K562 (cell line): ENCODE data around the gene PDPK1. TPM values are rescaled to one million over a fixed set of nuclear protein-coding genes. Genes with fewer than 3 reads are reported as not detected.
A peak's percentile ranks its signal among the peaks of the same experiment; 100 is the strongest.

Source experiments
- CREB5 ChIP-seq: fragments of 250-450 bp; sonication (Bioruptor Pico); IDR thresholded peaks from 2 replicates; pipeline ENCODE4 v1.5.0; 2020; ENCODE audit warnings: mild to moderate bottlenecking
- DACH1 ChIP-seq: fragments of 450-650 bp; IDR thresholded peaks from 2 replicates; pipeline ENCODE4 v1.6.1; 2018; ENCODE audit not compliant: partially characterized antibody
- E2F3 ChIP-seq: fragments of 250-450 bp; sonication (Bioruptor Pico); IDR thresholded peaks from 2 replicates; pipeline ENCODE4 v1.4.0; 2020; ENCODE audit warnings: mild to moderate bottlenecking
- ELF1 ChIP-seq: fragments of 200-800 bp; sonication (Bioruptor generic); IDR thresholded peaks from 2 replicates; pipeline ENCODE4 v1.6.1; 2016; ENCODE audit warnings: missing genetic modification characterization, missing compliant biosample characterization
- ETS1 ChIP-seq: conservative IDR thresholded peaks from 2 replicates; pipeline ENCODE4 v1.6.1; 2011; ENCODE audit warnings: low read depth, mild to moderate bottlenecking, low read length; ENCODE audit not compliant: control insufficient read depth
- HNRNPH1 ChIP-seq: fragments of 200-400 bp; formaldehyde crosslinking; optimal IDR thresholded peaks from 2 replicates; pipeline ENCODE3; 2017; ENCODE audit warnings: low read depth, mild to moderate bottlenecking, low read length, moderate library complexity
- HNRNPLL ChIP-seq: fragments of 200-400 bp; formaldehyde crosslinking; IDR thresholded peaks from 2 replicates; pipeline ENCODE4 v1.6.1; 2017; ENCODE audit warnings: low read length, low read depth, mild to moderate bottlenecking; ENCODE audit not compliant: poor library complexity, severe bottlenecking
- MAFK ChIP-seq: IDR thresholded peaks from 2 replicates; pipeline ENCODE4 v1.6.1; 2011; ENCODE audit warnings: low read length, improper control_type of control experiment
- POLR2AphosphoS5 ChIP-seq: IDR thresholded peaks from 2 replicates; pipeline ENCODE4 v1.6.1; 2011; ENCODE audit warnings: mild to moderate bottlenecking, low read depth, low read length, moderate library complexity; ENCODE audit not compliant: control insufficient read depth, insufficient read depth
- RB1 ChIP-seq: fragments of 450-650 bp; IDR thresholded peaks from 2 replicates; pipeline ENCODE4 v1.6.1; 2017; ENCODE audit warnings: low read depth, mild to moderate bottlenecking
- RBM14 ChIP-seq: fragments of 200-400 bp; formaldehyde crosslinking; IDR thresholded peaks from 2 replicates; pipeline ENCODE4 v1.6.1; 2018; ENCODE audit warnings: low read depth, mild to moderate bottlenecking, low read length, moderate library complexity, borderline replicate concordance; ENCODE audit not compliant: insufficient read depth
- XRCC3 ChIP-seq: fragments of 450-650 bp; IDR thresholded peaks from 2 replicates; pipeline ENCODE4 v1.6.1; 2017; ENCODE audit warnings: mild to moderate bottlenecking, moderate library complexity
- ZFP30 ChIP-seq: fragments of 250-450 bp; sonication (Bioruptor Pico); IDR thresholded peaks from 2 replicates; pipeline ENCODE4 v1.8.0; 2022; ENCODE audit warnings: moderate library complexity, mild to moderate bottlenecking, inconsistent platforms, borderline replicate concordance
- ZNF280B ChIP-seq: fragments of 250-450 bp; sonication (Bioruptor Pico); IDR thresholded peaks from 2 replicates; pipeline ENCODE4 v1.5.1; 2021; ENCODE audit warnings: mild to moderate bottlenecking
- ZNF41 ChIP-seq: fragments of 250-450 bp; sonication (Bioruptor Pico); conservative IDR thresholded peaks from 2 replicates; pipeline ENCODE4 v1.4.0; 2020; ENCODE audit warnings: mild to moderate bottlenecking
- ZNF589 ChIP-seq: fragments of 200-800 bp; sonication (Bioruptor generic); IDR thresholded peaks from 2 replicates; pipeline ENCODE4 v1.6.1; 2016; ENCODE audit warnings: low read depth, missing genetic modification characterization, missing compliant biosample characterization
- ZNF740 ChIP-seq, 3 experiments: fragments of 200-800 bp in 1 of 3; sonication (Bioruptor generic) in 1 of 3; sonication (generic) in 1 of 3; formaldehyde crosslinking in 1 of 3; IDR thresholded peaks; 2 replicates each; pipeline versions ENCODE4 v1.6.1 to v1.8.0; 2016 to 2022; ENCODE audit warnings: mild to moderate bottlenecking in 2 of 3, missing compliant biosample characterization in 2 of 3, missing genetic modification characterization in 2 of 3, missing genetic modification reagents in 1 of 3
- ZNF79 ChIP-seq: fragments of 250-450 bp; sonication (Bioruptor Pico); IDR thresholded peaks from 2 replicates; pipeline ENCODE4 v1.4.0; 2020; ENCODE audit warnings: low read depth, mild to moderate bottlenecking, moderate library complexity
- polyA plus RNA-seq, 8 experiments: library from polyadenylated mRNA; depleted of rRNA in 4 of 8; stranded (reverse) in 5 of 8; unstranded in 3 of 8; fragments of >200 nt; fragmentation: Nextera tagmentation in 2 of 8; fragmentation: Illumina TruSeq in 1 of 8; extraction: Ambion mirVana in 2 of 8; extraction: Trizol in 1 of 8; gene quantifications; 2 replicates each; pipeline versions ENCODE4 v1.2.1 to v1.2.3, GENCODE V29; 2011 to 2014; ENCODE audit warnings: inconsistent platforms in 1 of 8, missing spikeins in 1 of 8
- total RNA-seq, 7 experiments: library from RNA; depleted of rRNA in 6 of 7; stranded (reverse); fragments of >200 nt in 6 of 7; fragmentation: Illumina TruSeq in 2 of 7; extraction: Trizol in 2 of 7; gene quantifications; 2 replicates each; pipeline versions ENCODE4 v1.2.1 to v1.2.3, GENCODE V29; 2011 to 2021; ENCODE audit warnings: low replicate concordance in 1 of 7

Gene PDPK1
- total and polyA plus RNA-seq, 9 of the 15 experiments (the other 6 are each of a cell fraction or from before 2014, with no cell fraction given): 4.0 to 37.2 (median 18.7) TPM

GRCh38 chr16:2603165-2604015, 65.6 kb downstream of the PDPK1 start (continued):
- TF ChIP-seq ETS1: no peak
- TF ChIP-seq ELF1 (tag): peak; percentile 84
- TF ChIP-seq HNRNPLL: no peak
- TF ChIP-seq ZNF740 (CRISPR knock-in tag; IDR thresholded peaks at IDR 0.05): peak; percentile 75; the same call in 1 of the 2 replicates
- peak in 1 of 2 experiments; percentile 64; a peak in 1 of 4 replicates for TF ChIP-seq ZNF740 (tag; IDR thresholded peaks at IDR 0.05)
- peak; percentile 96 for TF ChIP-seq RB1
- no peak for TF ChIP-seq E2F3 (CRISPR knock-in tag)
- TF ChIP-seq ZNF280B: no peak
- TF ChIP-seq MAFK: no peak
- TF ChIP-seq CREB5 (CRISPR knock-in tag): no peak; the same call in 1 of the 2 replicates
- no peak for TF ChIP-seq ZNF589
- no peak for TF ChIP-seq XRCC3
- no peak for TF ChIP-seq ZNF41 (CRISPR knock-in tag)
- TF ChIP-seq POLR2AphosphoS5: peak; percentile 92
- TF ChIP-seq HNRNPH1: no peak
- TF ChIP-seq ZNF79: no peak
- no peak for TF ChIP-seq ZFP30 (CRISPR knock-in tag)
- TF ChIP-seq DACH1: peak; percentile 43
- no peak for TF ChIP-seq RBM14
